GM19395 (cell line): ENCODE measurements around the gene FSCN2.
"Not testable (repeated sequence)": the region's sequence is repeated elsewhere in the genome, so short reads cannot be mapped to it uniquely, and the experiment has no call there.

Source experiments
- ATAC-seq: cut with Tn5 transposase; IDR thresholded peaks from one replicate; pipeline ENCODE4 v1.9.1; 2021; ENCODE audit warnings: mild to moderate bottlenecking, moderate library complexity; ENCODE audit not compliant: unreplicated experiment

FSCN2 gene

DNA sequence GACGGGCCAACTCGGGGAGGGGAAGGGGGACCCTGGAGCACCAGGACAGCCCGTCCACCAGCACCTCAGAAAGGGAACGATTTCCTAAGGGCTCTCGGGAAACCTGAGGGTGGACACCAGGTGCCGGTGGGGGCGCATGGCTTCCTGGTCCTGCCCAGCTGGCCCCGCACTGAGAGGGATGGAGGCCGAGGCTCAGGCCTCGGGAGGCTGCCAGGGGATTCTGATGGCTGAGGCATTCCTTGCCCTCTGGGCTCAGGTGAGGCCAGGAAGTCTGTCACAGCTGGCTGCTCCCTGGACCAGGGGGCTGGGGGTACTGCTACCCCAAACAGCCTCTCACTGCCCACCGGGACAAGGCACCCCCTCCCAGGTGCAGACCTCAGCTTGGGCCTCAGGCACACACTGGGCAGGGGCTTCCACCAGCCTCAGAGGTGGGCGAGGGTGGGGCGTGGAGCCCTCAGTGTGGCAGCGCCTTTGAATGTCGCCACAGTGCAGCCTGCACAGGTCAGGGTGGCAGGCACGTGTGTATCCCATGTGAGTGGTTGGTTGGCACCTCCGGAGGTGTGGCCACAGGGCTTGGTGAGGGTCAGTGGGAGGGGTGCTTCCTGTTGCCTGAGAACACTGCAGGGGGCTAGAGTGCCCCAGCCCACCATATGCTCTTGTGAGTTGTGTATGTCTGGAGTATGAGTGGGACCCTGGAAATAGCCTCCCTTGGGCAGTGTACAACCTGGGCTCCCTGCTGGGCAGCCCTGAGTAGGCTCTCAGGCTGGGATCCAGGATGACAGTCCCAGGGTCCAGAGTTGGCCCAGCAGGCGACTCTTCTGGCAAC lies 3.9 kb upstream of the FSCN2 start:
- ATAC-seq: no peak

- ATAC-seq: no peak
Measured at GRCh38 chr17:81524865-81525159, 3.4 kb upstream of the FSCN2 start.

DNA sequence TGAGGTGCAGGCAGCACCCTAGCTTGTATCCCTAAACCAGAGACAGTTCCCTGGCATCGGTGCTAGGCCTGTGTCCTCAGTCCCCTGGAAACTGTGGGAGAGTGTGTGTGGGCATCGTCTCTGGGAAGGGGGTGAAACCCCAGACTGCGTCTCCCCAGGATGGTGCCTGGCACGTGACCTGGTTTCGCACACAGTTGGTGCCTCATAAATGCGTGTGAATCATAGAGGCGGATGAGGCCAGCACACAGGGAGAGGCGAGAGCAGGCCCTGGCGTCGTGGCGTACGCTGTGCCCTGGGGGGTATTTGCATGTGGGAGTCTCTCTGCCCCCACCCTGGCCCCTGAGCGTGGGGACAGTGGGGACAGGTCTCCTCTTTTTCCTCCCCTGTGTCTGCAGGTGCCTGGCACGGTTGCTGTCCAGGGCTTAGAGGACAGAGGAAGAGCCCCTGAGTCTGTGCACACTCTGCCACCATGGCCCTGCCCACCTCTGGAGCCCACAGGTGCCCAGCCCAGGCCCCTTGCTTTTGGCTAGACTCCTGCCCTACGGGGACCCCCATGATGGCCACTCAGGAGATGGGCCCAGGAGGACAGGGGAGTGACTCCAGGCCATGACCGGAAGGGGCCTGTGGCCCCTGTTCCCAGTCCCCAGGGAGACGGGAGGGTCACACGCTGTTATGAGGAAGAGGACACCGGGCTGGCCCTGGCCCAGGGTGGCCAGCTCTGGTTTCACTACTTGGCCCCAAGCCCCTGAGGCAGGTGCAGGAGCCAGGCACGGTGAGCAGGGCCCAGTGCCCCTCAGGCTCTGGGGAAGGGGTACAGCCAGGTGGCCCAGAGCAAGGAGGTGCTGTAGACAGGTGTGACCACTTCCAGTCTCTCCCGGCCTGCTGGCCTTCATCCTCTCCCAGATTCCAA lies 1.3 kb upstream of the FSCN2 start:
- no peak for ATAC-seq

GRCh38 chr17:81528384-81528650 lies 140 bp downstream of the FSCN2 start:
- ATAC-seq: no peak

DNA sequence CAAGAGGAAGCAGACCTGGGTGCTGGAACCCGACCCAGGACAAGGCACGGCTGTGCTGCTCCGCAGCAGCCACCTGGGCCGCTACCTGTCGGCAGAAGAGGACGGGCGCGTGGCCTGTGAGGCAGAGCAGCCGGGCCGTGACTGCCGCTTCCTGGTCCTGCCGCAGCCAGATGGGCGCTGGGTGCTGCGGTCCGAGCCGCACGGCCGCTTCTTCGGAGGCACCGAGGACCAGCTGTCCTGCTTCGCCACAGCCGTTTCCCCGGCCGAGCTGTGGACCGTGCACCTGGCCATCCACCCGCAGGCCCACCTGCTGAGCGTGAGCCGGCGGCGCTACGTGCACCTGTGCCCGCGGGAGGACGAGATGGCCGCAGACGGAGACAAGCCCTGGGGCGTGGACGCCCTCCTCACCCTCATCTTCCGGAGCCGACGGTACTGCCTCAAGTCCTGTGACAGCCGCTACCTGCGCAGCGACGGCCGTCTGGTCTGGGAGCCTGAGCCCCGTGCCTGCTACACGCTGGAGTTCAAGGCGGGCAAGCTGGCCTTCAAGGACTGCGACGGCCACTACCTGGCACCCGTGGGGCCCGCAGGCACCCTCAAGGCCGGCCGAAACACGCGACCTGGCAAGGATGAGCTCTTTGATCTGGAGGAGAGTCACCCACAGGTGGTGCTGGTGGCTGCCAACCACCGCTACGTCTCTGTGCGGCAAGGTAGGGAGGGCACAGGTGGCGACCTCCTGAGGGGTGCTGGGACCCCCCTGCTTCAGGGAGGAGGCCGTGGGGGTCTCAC lies 667 bp downstream of the FSCN2 start:
- ATAC-seq: no peak

DNA sequence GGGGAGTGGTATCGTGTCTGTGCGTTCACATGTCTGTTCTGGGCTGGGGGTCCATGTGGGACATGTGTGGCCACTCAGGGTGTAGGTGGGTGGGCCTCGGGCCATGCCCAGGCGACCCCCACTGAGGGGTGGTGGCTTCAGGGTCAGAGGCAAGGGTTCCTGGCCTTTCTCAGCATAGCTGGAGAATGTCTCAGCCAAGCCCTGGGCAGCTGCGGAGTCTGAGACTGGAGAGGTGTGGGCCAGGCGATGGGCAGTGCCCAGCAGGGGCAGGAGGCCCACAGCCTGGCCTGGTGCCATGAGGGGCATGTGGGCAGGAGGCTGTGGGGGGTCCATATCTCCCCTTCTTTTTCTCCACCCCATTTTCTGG lies 1.2 kb downstream of the FSCN2 start:
- ATAC-seq: no peak

GRCh38 chr17:81531013-81531412 lies 2.8 kb downstream of the FSCN2 start:
- not testable (repeated sequence) for ATAC-seq

GRCh38 chr17:81531998-81532404 lies 3.8 kb downstream of the FSCN2 start:
- ATAC-seq: not testable (repeated sequence)

- ATAC-seq: no peak
Measured at GRCh38 chr17:81532490-81533287, 4.5 kb downstream of the FSCN2 start.

DNA sequence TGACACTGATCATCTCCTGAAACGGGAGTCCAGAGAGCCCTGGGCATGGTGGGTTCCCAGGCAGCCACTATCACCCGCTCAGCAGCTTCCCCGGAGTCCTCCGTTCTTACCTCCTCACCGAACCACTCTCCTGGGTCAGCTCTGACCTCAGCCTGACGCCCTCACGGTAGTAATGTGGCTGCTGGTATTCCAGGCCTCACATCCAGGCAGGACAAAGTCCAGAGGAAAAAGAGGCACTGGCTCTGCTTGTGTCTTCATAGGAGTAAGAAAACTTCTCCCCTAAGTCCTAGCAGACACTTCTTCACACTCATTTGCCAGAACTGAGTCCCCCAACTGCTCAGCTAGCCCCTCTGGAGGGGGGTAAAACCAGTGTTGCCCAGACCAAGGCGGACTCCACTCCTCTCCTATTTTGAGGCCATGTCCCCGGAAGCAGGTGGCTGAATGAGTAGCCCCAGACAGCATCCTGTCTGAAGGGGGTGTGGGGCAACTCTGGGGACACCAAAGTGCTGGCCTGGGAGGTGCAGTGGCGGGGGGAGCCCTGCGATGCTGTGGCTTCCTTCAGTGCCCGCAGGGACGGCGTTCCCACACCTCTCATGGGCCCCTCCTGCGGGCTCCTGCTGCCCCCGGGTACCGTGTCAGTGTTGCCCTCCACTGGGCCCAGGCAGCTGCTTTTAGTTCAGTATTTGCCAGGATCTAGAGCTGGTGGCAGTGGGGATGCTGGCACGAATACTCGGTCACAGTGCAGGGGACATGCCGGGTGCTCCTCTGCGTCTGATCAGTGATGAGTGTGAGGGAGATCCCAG lies 5.4 kb downstream of the FSCN2 start:
- ATAC-seq: no peak

DNA sequence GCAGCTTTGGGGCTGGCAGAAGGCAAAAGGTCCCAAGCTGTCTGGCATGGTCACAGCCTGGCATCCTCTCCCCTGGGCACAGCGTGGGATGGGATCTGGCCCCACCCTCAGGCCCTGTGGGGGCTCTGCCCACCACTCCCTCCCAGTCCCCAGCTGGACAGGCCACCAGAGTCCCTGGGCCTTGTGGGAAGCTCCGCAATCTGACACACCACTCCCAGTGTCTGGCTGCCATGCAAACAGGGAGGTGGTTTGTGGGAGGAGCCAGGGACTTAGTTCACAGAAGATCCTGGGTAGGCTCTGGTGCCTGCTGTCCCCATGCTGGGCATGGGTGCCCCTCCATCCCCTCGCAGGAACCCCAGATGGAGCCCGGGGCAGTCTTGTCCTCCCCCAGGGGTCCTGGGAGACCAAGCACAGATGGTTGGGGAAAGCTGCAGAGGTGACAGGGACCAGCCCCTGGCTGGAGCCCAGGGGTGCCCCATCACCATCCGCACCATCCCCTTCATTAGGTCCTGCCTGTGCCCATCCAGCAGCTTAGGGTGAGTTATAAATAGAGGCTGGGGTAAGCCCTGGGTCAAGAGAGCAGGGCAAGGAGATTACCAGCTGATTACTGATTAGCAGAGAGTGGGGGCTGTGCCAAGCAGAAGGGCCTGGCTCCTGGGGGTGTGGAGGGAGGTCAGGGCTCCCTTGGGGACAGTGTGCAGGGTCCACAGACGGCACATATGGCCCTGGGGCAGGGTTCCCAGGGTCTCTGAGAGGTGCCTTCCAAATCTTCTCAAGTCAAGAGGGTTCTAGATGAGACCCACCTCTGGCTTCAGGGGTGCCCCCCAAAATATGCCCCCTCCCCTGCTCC lies 6.2 kb downstream of the FSCN2 start:
- ATAC-seq: no peak

DNA sequence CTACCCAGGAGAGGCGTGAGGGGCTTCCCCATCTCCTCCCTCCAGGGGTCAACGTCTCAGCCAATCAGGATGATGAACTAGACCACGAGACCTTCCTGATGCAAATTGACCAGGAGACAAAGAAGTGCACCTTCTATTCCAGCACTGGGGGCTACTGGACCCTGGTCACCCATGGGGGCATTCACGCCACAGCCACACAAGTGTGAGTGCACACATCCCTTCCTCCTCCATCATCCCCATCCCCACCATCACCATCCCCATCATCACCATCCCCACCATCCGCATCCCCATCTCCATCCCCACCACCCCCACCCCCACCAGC lies 6.8 kb downstream of the FSCN2 start:
- ATAC-seq: no peak

DNA sequence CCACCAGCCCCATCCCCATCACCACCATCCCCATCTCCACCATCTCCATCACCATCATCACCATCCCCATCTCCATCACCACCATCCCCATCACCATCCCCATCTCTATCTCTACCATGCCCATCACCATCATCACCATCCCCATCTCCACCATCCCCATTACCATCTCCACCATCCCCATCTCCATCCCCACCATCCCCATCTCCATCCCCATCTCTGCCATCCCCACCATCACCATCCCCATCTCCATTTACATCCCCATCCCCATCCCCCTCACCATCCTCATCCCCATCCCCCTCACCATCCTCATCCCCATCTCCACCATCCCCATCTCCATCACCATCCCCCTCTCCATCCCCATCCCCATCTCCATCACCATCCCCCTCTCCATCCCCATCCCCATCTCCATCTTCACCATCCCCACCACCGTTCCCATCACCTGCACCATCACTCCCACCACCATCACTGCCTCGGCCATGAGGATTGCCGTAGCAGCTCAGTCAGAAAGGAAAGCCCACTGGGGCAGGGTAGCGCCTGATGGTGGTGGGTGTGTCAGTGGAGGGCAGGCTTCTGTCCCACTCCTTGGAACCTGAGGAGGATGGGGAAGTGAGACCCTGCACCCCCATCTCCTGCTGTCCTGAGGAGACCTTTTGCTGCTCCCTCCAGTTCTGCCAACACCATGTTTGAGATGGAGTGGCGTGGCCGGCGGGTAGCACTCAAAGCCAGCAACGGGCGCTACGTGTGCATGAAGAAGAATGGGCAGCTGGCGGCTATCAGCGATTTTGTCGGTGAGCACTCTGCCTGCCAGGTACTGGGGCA lies 7.5 kb downstream of the FSCN2 start:
- ATAC-seq: no peak

- no peak for ATAC-seq
Measured at GRCh38 chr17:81536299-81537290, 8.4 kb downstream of the FSCN2 start.

DNA sequence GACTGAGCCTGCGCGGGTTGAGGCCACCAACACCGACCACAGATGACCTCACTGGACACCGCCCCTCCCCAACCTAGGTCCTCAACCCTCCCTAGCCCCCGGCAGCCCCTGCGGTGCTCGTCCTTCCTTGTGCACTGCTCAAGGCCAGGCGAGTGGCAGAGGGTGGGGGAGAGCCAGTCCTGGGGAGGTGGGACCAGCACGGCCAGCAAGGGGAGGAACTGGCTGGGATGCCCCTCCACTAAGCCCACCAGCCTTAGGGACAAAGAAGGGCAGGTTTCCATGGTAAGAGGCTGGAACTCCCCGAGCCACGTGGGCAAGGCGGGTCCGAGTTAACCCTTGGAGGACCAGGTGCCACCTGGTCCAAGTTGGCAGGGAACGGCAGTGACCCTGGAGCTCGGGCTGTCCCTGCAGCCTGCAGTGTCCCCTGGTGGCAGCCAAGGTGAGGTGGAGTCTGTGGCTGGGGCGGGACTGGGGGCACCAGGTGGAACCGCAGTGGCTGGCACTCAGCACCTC lies 9.2 kb downstream of the FSCN2 start:
- no peak for ATAC-seq

- no peak for ATAC-seq
Measured at GRCh38 chr17:81537856-81538555, 9.8 kb downstream of the FSCN2 start.
